Measurements from ENCODE around the gene MS4A1. TPM values are rescaled to one million over a fixed set of nuclear protein-coding genes. Genes with fewer than 3 reads are reported as not detected.

Gene MS4A1
- total RNA-seq, 1 donor from 2014 or later = 2,024 TPM

DNA sequence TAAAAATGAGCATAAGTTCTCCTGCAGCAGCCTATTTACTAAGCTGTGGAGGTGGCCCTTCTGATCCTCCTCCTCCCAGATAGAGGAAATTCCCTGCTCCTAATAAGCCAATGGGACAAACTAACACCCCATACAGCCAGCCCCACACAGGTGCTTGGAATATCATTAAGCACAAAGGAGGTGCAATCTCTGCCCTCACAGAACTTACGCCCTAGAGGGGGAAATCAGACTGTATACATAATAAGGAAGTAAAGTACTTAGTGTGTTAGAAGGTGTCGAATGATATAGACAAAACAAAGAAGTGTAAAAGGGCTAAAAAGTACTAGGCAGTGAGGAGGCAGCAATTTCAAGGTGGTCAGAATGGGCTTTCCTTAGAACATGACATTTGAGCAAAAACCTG is 42.8 kb downstream of the MS4A1 start:
- DNase-seq (no peak), ATAC-seq (ENCODE audit: low read depth) (peak; percentile 31)
- TF ChIP-seq, protein P1, sequence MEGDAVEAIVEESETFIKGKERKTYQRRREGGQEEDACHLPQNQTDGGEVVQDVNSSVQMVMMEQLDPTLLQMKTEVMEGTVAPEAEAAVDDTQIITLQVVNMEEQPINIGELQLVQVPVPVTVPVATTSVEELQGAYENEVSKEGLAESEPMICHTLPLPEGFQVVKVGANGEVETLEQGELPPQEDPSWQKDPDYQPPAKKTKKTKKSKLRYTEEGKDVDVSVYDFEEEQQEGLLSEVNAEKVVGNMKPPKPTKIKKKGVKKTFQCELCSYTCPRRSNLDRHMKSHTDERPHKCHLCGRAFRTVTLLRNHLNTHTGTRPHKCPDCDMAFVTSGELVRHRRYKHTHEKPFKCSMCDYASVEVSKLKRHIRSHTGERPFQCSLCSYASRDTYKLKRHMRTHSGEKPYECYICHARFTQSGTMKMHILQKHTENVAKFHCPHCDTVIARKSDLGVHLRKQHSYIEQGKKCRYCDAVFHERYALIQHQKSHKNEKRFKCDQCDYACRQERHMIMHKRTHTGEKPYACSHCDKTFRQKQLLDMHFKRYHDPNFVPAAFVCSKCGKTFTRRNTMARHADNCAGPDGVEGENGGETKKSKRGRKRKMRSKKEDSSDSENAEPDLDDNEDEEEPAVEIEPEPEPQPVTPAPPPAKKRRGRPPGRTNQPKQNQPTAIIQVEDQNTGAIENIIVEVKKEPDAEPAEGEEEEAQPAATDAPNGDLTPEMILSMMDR (IDR thresholded peaks at IDR 0.05) = no peak
- Mint-ChIP-seq H3K36me3 (ENCODE audit: low read depth) (no peaks in the 10 kb centered on the region), H3K27ac (peak overlapping the region; percentile 89), H3K27me3 (no peaks in the 10 kb centered on the region), H3K4me3 (peak overlapping the region; percentile 56), H3K4me1 (peaks cover 43% of the 10 kb centered on the region), H3K9me3 (no peaks in the 10 kb centered on the region)
- CTCF ChIA-PET = interaction anchor here (1.3 to 2.1 kb wide), 4 partner anchors 10 to 233 kb away, joined by 3 to 8 read pairs (median 6); no protein-coding TSS in a partner anchor
- intact Hi-C loops (cut with micrococcal nuclease) = loop anchor here (2.0 kb wide), 2 partner anchors 16 to 72 kb away; partner anchors contain the start of gene MS4A13
- POLR2A ChIA-PET = interaction anchor here (0.6 to 1.5 kb wide), 5 partner anchors 27 to 135 kb away, joined by 3 to 5 read pairs (median 3); partner anchors contain the start of gene MS4A1

DNA sequence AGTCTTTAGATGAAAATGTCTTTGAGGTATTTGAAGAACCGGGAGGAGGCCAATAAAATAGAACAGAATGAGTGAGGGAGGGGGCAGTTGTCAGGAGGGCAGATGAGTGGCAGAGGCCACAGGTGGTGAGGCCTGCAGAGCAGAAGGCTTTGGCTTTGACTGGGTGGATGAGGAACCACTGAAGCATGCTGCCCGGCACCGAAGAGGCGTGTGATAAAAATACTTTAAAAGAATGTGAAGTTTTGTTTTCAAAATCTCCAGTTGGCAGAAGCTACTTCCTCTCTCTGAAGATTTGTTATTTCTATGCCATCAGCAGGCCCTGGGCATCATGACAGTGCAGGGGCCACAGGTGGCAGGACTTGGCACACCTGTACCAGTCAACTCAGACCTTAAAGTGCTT is 43.2 kb downstream of the MS4A1 start:
- peak overlapping the region; percentile 56 for H3K4me3 Mint-ChIP-seq
- CTCF ChIA-PET = interaction anchor here (1.3 to 2.1 kb wide), 4 partner anchors 10 to 233 kb away, joined by 3 to 8 read pairs (median 6); no protein-coding TSS in a partner anchor
- ATAC-seq (ENCODE audit: low read depth) (peak; percentile 99), DNase-seq (no peak)
- H3K4me1 Mint-ChIP-seq = peaks cover 43% of the 10 kb centered on the region
- TF ChIP-seq, protein P1 (IDR thresholded peaks at IDR 0.05) = no peak
- intact Hi-C loops (cut with micrococcal nuclease) = loop anchor here (2.0 kb wide), 2 partner anchors 16 to 72 kb away; partner anchors contain the start of gene MS4A13
- POLR2A ChIA-PET = interaction anchor here (1.0 to 1.5 kb wide), 5 partner anchors 27 to 135 kb away, joined by 3 to 5 read pairs (median 3); partner anchors contain the start of gene MS4A1
- no peaks in the 10 kb centered on the region for H3K27me3 Mint-ChIP-seq
- H3K36me3 Mint-ChIP-seq (ENCODE audit: low read depth) = no peaks in the 10 kb centered on the region
- H3K27ac Mint-ChIP-seq = peak overlapping the region; percentile 89
- no peaks in the 10 kb centered on the region for H3K9me3 Mint-ChIP-seq

DNA sequence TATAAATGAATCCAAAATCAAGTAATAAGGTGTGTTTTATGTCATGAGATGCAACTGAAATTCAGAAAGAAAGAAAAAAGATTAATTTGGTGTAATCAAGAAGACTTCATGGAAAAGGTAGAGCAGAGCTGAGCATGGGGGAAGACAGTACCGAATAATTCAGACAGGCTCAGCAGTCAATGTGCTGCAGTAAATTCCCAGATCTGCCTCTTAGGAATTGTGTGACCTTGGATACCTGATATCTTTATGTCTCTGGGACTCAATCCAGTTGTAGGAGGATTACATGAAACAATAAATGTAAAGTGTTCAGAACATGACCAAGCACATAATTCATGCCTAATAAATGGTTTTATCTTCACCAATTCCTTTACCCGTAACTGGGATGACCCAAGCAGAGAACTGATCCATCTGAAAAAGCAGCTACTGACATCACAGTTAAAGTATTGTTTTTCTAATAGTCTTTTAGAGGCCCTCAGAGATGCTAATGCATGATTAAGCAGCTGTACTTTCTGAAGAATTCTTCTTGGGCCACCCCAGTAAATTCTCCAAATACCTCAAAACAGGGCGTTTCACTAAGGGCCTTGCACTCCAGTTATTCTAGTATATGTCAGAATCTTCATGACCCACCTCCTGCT is 44.7 kb downstream of the MS4A1 start:
- ATAC-seq (ENCODE audit: low read depth) (no peak), DNase-seq (no peak)
- CTCF ChIA-PET = no interaction called here
- H3K4me1 Mint-ChIP-seq = peaks cover 49% of the 10 kb centered on the region
- no peaks in the 10 kb centered on the region for H3K9me3 Mint-ChIP-seq
- no peaks in the 10 kb centered on the region for H3K27me3 Mint-ChIP-seq
- H3K27ac Mint-ChIP-seq = no peak overlapping the region
- no peak overlapping the region for H3K4me3 Mint-ChIP-seq
- intact Hi-C loops (cut with micrococcal nuclease) = no loop called here
- POLR2A ChIA-PET = interaction anchor here (0.5 kb wide), 1 partner anchor 180 kb away, joined by 7 read pairs; no protein-coding TSS in a partner anchor
- TF ChIP-seq, protein P1 (IDR thresholded peaks at IDR 0.05) = no peak
- H3K36me3 Mint-ChIP-seq (ENCODE audit: low read depth) = no peaks in the 10 kb centered on the region

DNA sequence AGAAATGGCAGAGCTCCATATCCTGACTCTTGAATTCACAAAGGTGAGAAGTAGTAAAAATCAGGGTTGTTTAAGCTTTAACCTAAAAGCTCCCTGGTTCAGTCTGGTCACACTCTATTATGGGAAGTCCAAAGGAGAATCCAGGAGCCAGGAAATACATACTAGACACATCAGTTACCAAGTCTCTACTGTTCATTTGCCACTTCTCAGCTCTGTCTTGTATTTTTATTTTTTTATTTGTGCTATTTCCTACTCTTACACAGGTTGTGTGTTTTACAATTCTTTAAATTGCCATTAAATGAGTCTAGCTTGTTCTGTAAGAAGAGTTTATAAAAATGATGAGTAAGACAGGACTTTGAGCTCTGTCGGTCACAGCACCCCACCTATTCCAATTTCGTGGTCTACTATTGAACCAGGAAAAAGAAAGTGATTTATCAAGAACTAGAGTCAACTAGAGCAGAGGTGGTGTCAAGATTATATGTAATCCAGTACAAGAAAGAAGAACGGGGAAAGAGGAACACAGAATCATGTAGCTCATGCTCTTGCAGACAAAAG is 46.7 kb downstream of the MS4A1 start:
- no peaks in the 10 kb centered on the region for H3K27me3 Mint-ChIP-seq
- intact Hi-C loops (cut with micrococcal nuclease) = no loop called here
- TF ChIP-seq, protein P1 (IDR thresholded peaks at IDR 0.05) = no peak
- H3K36me3 Mint-ChIP-seq (ENCODE audit: low read depth) = no peaks in the 10 kb centered on the region
- ATAC-seq (ENCODE audit: low read depth) (no peak), DNase-seq (no peak)
- H3K27ac Mint-ChIP-seq = no peak overlapping the region
- ChIA-PET CTCF (interaction anchor here (1.0 to 1.4 kb wide), 3 partner anchors 139 to 237 kb away, joined by 3 to 5 read pairs (median 4); no protein-coding TSS in a partner anchor), POLR2A (interaction anchor here (0.6 to 1.5 kb wide), 3 partner anchors 19 to 139 kb away, joined by 3 read pairs; no protein-coding TSS in a partner anchor)
- H3K4me1 Mint-ChIP-seq = peaks cover 43% of the 10 kb centered on the region
- H3K9me3 Mint-ChIP-seq = no peaks in the 10 kb centered on the region
- no peak overlapping the region for H3K4me3 Mint-ChIP-seq

Data from activated B cell treated with CpG ODN at 0.5 μM for 24 hours (primary cell).